HL-60 (cell line): ENCODE data around the gene MSX2.
"Not testable (repeated sequence)": the region's sequence is repeated elsewhere in the genome, so short reads cannot be mapped to it uniquely, and the experiment has no call there.

Source experiments
- DNase-seq, 2 experiments: peaks; one replicate each; pipeline ENCODE4 v3.0.0-alpha.2; 2010 to 2020; ENCODE audit warnings: low read depth in 1 of 2, low spot score in 1 of 2
- H3K27ac ChIP-seq: fragments of 250-450 bp; sonication (Bioruptor Pico); replicated peaks from 2 replicates; pipeline ENCODE4 v1.5.1; 2020; ENCODE audit warnings: mild to moderate bottlenecking, moderate library complexity
- H3K27me3 ChIP-seq: fragments of 250-450 bp; sonication (Bioruptor Pico); 2 replicates; pipeline ENCODE4 v1.5.1; 2021; ENCODE audit warnings: mild to moderate bottlenecking, moderate library complexity; ENCODE audit not compliant: insufficient read depth, poor library complexity, severe bottlenecking
- H3K4me3 ChIP-seq: replicated peaks from 2 replicates; pipeline ENCODE4 v1.5.1; 2011; ENCODE audit warnings: mild to moderate bottlenecking, control low read depth, low read length; ENCODE audit not compliant: insufficient read depth
- CTCF ChIP-seq: IDR thresholded peaks from one replicate; pipeline ENCODE4 v1.5.1; 2011; ENCODE audit warnings: low read length, control low read depth, inconsistent platforms; ENCODE audit not compliant: insufficient read depth
- GABPA ChIP-seq: IDR thresholded peaks from 2 replicates; pipeline ENCODE4 v1.6.1; 2012; ENCODE audit warnings: low read depth
- POLR2AphosphoS5 ChIP-seq: IDR thresholded peaks from 2 replicates; pipeline ENCODE4 v1.6.1; 2012; ENCODE audit warnings: low read depth
- SPI1 ChIP-seq: IDR thresholded peaks from 2 replicates; pipeline ENCODE4 v1.6.1; 2012; ENCODE audit warnings: low read depth, mild to moderate bottlenecking, borderline replicate concordance
- TF ChIP-seq, protein P1 (sequence below): IDR thresholded peaks from 2 replicates; pipeline ENCODE4 v1.6.1; 2012; ENCODE audit warnings: low read depth; ENCODE audit not compliant: insufficient replicate concordance

Gene MSX2

GRCh38 chr5:174755106-174755505, 30.7 kb downstream of the MSX2 start:
- Histone ChIP-seq H3K27me3 (peaks cover 18% of the 10 kb centered on the region), H3K4me3 (no peak overlapping the region), H3K27ac (no peak overlapping the region)
- DNase-seq: no peak
- TF ChIP-seq, protein P1, sequence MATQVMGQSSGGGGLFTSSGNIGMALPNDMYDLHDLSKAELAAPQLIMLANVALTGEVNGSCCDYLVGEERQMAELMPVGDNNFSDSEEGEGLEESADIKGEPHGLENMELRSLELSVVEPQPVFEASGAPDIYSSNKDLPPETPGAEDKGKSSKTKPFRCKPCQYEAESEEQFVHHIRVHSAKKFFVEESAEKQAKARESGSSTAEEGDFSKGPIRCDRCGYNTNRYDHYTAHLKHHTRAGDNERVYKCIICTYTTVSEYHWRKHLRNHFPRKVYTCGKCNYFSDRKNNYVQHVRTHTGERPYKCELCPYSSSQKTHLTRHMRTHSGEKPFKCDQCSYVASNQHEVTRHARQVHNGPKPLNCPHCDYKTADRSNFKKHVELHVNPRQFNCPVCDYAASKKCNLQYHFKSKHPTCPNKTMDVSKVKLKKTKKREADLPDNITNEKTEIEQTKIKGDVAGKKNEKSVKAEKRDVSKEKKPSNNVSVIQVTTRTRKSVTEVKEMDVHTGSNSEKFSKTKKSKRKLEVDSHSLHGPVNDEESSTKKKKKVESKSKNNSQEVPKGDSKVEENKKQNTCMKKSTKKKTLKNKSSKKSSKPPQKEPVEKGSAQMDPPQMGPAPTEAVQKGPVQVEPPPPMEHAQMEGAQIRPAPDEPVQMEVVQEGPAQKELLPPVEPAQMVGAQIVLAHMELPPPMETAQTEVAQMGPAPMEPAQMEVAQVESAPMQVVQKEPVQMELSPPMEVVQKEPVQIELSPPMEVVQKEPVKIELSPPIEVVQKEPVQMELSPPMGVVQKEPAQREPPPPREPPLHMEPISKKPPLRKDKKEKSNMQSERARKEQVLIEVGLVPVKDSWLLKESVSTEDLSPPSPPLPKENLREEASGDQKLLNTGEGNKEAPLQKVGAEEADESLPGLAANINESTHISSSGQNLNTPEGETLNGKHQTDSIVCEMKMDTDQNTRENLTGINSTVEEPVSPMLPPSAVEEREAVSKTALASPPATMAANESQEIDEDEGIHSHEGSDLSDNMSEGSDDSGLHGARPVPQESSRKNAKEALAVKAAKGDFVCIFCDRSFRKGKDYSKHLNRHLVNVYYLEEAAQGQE: no peak
- TF ChIP-seq POLR2AphosphoS5 (no peak), SPI1 (no peak), GABPA (no peak), CTCF (no peak)

GRCh38 chr5:174759091-174759490, 34.7 kb downstream of the MSX2 start:
- DNase-seq: no peak
- no peak for TF ChIP-seq GABPA
- no peak for TF ChIP-seq CTCF
- TF ChIP-seq SPI1: no peak
- no peak for TF ChIP-seq POLR2AphosphoS5
- TF ChIP-seq, protein P1: no peak
- Histone ChIP-seq H3K4me3 (no peak overlapping the region), H3K27me3 (no peaks in the 10 kb centered on the region), H3K27ac (no peak overlapping the region)

DNA sequence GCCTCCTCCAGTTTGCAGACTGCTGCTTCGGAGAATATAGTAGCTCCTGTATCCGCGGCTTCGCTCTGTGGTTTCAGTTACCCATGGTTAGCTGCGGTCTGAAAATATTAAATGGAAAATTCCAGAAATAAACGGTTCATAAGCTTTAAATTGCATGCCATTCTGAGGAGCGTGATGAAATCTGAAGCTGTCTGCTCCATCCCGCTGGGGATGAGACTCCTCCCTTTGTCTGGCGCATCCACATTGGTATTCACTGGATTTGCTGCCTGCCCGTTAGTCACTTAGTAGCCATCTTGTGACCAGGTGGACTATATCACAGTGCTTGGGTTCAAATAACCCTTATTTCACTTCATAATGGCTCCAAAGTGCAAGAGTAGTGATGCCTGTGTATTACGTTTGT, 36.3 kb downstream of the MSX2 start:
- TF ChIP-seq, protein P1: no peak
- TF ChIP-seq CTCF: no peak
- TF ChIP-seq POLR2AphosphoS5: no peak
- no peak for TF ChIP-seq SPI1
- TF ChIP-seq GABPA: no peak
- DNase-seq: no peak
- H3K27ac ChIP-seq: no peak overlapping the region
- H3K27me3 ChIP-seq: no peaks in the 10 kb centered on the region
- no peak overlapping the region for H3K4me3 ChIP-seq

DNA sequence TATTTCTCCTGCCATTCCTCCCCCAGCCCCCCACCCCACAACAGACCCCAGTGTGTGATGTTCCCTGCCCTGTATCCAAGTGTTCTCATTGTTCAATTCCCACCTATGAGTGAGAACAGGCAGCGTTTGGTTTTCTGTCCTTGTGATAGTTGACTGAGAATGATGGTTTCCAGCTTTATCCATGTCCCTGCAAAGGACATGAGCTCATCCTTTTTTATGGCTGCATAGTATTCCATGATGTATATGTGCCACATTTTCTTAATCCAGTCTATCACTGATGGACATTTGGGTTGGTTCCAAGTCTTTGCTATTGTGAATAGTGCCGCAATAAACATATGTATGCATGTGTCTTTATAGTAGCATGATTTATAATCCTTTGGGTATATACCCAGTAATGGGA, 37.0 kb downstream of the MSX2 start:
- H3K27me3 ChIP-seq, H3K27ac ChIP-seq: not testable (repeated sequence)

More for the DNA sequence above, 37.0 kb downstream of the MSX2 start:
- not testable (repeated sequence) for DNase-seq, H3K4me3 ChIP-seq
